Activated CD4-positive, alpha-beta T cell treated with anti-CD3 and anti-CD28 coated beads, Interleukin-2, amount 10 ng/mL, durations not matched to agents 24 days and 14 days (primary cell): ENCODE measurements around the gene CARD8. TPM values are rescaled to one million over a fixed set of nuclear protein-coding genes. Genes with fewer than 3 reads are reported as not detected.
"Not testable (repeated sequence)": the region's sequence is repeated elsewhere in the genome, so short reads cannot be mapped to it uniquely, and the experiment has no call there.

Source experiments
- DNase-seq: peaks from one replicate; pipeline ENCODE4 v3.0.0; 2022
- H3K27ac Mint-ChIP-seq: one replicate; pipeline ENCODE4 v1.8.0; 2022; ENCODE audit warnings: mild to moderate bottlenecking, mixed read lengths
- H3K27me3 Mint-ChIP-seq: one replicate; pipeline ENCODE4 v1.8.0; 2022; ENCODE audit warnings: mixed read lengths
- H3K36me3 Mint-ChIP-seq: one replicate; pipeline ENCODE4 v1.8.0; 2022; ENCODE audit warnings: low read depth, mild to moderate bottlenecking, mixed read lengths
- H3K4me1 Mint-ChIP-seq: one replicate; pipeline ENCODE4 v1.8.0; 2021; ENCODE audit warnings: mixed read lengths
- H3K4me3 Mint-ChIP-seq: one replicate; pipeline ENCODE4 v1.8.0; 2022; ENCODE audit warnings: mild to moderate bottlenecking, moderate library complexity, mixed read lengths
- H3K9me3 Mint-ChIP-seq: one replicate; pipeline ENCODE4 v1.8.0; 2021; ENCODE audit warnings: mixed read lengths
- intact Hi-C: fragments of 100-400 bp; cut with micrococcal nuclease; formaldehyde crosslinking; loops from one replicate; pipeline ENCODE4 v1.15.1; 2023
- total RNA-seq: library from RNA; stranded (reverse); gene quantifications from 2 replicates; pipeline ENCODE4 v1.2.3, GENCODE V29; 2022

The CARD8 gene
- 125 and 127 TPM in 2 replicates for total RNA-seq

DNA sequence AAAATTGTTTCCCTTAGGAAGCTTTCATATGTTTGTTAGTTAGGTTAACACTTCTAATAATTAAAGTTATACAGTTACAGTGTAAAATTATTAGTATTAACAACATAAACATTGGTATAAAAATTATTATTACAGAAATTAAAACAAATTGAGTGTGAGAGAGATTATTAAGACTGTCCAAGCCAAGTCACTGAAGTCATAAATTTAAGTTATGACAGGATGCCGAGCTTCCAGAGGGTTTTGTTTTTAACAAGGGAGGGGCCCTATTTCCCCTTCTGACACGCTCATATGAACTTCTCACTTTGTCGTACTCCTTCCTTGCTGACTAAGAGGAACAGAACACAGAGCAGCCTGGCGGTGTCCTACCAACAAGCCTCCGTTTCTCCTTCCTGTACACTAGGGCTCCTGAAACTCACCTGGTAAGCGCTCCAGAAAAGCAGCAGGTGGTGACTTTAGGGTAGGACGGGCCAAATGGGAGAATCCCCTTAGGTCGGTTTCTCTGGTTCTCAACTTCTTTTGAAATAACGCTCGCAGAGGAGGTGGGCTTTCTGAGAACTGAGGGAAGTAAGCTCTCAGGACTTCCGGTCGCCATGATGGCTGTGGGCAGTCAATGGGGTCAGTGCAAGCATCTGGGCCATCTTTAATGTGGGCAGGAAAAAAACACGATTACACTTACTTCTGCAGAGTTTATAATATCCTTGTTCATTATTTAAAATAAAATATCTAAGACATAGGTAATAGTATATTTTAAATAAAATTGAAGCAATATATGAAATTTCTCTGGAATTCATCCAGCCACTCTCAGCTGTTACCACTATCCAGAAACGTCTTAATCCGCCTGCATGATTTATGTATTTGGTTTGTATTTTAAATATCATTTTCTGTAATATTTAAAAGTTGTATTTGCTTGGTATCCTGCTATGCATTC, at the start of gene CARD8:
Gene CARD8 (minus strand): TSS at position 537 of the 928 bp plus-strand sequence. CDS start 14,892 bp downstream, outside the sequence.
- intact Hi-C loops: no loop called here
- Mint-ChIP-seq H3K27ac (peak within 1 kb of the TSS; percentile 100), H3K36me3 (peaks cover 33% of the 10 kb centered on the region), H3K4me3 (peak within 1 kb of the TSS; percentile 96), H3K27me3 (no peaks in the 10 kb centered on the region), H3K9me3 (no peaks in the 10 kb centered on the region), H3K4me1 (peaks cover 57% of the 10 kb centered on the region)
- peak; percentile 95 for DNase-seq

GRCh38 chr19:48303866-48304265, 48.2 kb upstream of the CARD8 start:
- no peak overlapping the region for H3K27ac Mint-ChIP-seq
- intact Hi-C loops: no loop called here
- H3K9me3 Mint-ChIP-seq: no peaks in the 10 kb centered on the region
- no peak for DNase-seq
- no peak overlapping the region for H3K4me3 Mint-ChIP-seq
- H3K4me1 Mint-ChIP-seq: no peaks in the 10 kb centered on the region
- no peaks in the 10 kb centered on the region for H3K36me3 Mint-ChIP-seq
- peaks cover 7% of the 10 kb centered on the region for H3K27me3 Mint-ChIP-seq

DNA sequence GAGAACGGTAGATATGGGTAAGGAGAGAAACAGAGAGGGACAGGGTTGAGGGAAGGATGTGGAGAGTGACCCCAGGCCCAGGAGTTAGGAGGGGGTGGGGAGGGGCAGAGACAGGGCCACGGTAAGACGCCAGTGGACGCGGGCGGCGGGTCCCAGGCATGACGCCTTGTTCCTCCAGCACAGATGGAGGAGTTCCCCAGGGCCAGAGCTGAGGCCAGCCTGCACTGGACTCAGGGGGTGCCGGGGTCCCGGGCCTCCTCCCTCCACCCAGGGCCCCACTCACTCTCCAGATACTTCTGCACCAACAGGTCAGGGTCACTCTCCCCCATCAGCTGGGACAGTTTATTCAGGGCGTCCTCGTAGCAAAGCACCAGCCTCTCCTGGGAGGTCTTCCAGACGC, 47.7 kb upstream of the CARD8 start:
- H3K27me3 Mint-ChIP-seq: peaks cover 7% of the 10 kb centered on the region
- no peaks in the 10 kb centered on the region for H3K36me3 Mint-ChIP-seq
- H3K9me3 Mint-ChIP-seq: no peaks in the 10 kb centered on the region
- intact Hi-C loops: no loop called here
- DNase-seq: no peak
- no peak overlapping the region for H3K27ac Mint-ChIP-seq
- no peak overlapping the region for H3K4me3 Mint-ChIP-seq
- H3K4me1 Mint-ChIP-seq: no peaks in the 10 kb centered on the region

DNA sequence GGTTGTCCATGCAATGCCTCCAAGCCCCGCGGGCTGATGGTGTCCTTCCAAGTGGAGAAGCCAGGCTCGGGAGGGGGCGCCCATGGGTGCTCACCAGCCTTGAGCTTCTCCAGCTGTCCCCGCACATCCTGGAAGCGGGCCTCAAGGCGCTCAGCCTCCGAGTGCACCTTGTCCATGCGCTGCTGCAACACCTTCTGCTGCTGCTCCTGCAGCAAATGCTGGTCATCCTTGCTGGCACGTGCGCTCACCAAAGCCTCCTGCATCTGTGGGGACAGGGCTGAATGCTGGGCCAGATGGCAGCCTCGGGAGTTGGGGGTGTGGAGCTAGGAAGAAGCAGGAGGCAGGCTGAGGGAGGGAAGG, 46.9 kb upstream of the CARD8 start:
- Mint-ChIP-seq H3K4me3 (no peak overlapping the region), H3K27ac (no peak overlapping the region), H3K9me3 (no peaks in the 10 kb centered on the region), H3K27me3 (peaks cover 7% of the 10 kb centered on the region), H3K36me3 (no peaks in the 10 kb centered on the region), H3K4me1 (no peaks in the 10 kb centered on the region)
- intact Hi-C loops: no loop called here
- DNase-seq: no peak

GRCh38 chr19:48301886-48302599, 46.3 kb upstream of the CARD8 start:
- H3K27me3 Mint-ChIP-seq: peaks cover 7% of the 10 kb centered on the region
- no peak for DNase-seq
- H3K4me1 Mint-ChIP-seq: no peaks in the 10 kb centered on the region
- intact Hi-C loops: no loop called here
- H3K27ac Mint-ChIP-seq: no peak overlapping the region
- no peaks in the 10 kb centered on the region for H3K9me3 Mint-ChIP-seq
- H3K4me3 Mint-ChIP-seq: no peak overlapping the region
- no peaks in the 10 kb centered on the region for H3K36me3 Mint-ChIP-seq

DNA sequence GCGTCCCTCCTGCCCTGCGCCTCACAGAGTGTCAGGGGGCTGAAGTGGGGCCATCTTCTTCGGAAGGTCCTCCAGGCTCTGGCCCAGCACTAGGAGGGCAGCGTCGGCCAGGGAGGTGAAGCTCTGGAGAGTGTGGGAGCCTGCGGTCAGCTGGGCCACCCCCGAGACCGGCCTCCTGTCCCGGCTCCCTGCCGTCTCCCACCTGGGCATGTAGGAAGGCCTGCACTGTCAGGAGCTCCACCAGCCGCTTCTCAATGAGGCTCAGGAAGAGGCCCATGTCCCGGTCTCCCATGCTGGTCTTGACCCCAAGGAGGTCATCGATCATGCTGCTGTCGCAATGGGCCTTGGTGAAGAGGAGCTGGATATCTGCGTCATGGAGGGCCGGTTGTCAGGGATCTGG, 42.3 kb upstream of the CARD8 start:
- Mint-ChIP-seq H3K27me3 (no peaks in the 10 kb centered on the region), H3K9me3 (no peaks in the 10 kb centered on the region), H3K4me3 (no peak overlapping the region), H3K4me1 (no peaks in the 10 kb centered on the region), H3K36me3 (no peaks in the 10 kb centered on the region), H3K27ac (no peak overlapping the region)
- intact Hi-C loops: no loop called here
- no peak for DNase-seq

DNA sequence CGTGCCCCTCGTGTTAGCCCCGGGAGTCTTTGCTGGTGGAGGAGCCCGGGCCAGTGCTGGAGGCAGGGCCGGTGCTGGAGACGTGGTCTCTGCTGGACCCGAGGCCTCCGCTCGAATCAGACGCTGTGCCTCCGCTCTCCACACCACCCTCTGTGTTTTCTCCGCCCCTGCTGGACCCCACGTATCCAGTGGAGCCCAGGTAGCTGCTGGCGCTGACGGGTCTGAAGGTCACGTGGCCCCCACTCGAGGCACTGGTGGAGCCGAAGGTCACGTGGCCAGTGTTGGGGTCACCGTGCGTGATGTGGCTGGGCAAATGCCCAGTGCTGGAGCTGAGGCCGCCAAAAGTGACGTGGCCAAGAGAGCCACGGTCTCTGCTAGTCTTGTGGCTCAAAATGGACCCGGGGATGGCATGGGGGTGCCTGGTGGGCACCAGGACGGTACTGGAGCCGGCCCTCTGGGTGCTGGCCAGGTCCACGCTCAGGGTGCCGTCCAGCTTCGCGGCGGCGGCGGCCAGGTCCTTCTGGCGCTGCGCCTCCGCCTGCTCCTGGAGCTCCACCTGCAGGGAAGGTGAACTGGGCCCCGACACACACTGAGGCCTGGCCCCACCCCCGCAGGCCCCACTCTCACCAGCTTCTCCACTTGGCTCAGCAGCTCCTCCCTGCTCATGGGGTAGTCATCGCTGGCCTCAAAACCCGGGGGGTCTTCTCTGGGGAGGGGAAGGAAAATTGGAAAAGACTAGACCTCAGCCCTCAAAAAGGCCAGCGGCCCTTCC, 41.4 kb upstream of the CARD8 start:
- Mint-ChIP-seq H3K4me3 (no peak overlapping the region), H3K27ac (no peak overlapping the region), H3K4me1 (no peaks in the 10 kb centered on the region), H3K9me3 (no peaks in the 10 kb centered on the region), H3K27me3 (no peaks in the 10 kb centered on the region), H3K36me3 (no peaks in the 10 kb centered on the region)
- no peak for DNase-seq
- intact Hi-C loops: no loop called here

GRCh38 chr19:48295458-48295857, 39.7 kb upstream of the CARD8 start:
- H3K36me3 Mint-ChIP-seq: no peaks in the 10 kb centered on the region
- no peak for DNase-seq
- peaks cover 7% of the 10 kb centered on the region for H3K4me1 Mint-ChIP-seq
- no peak overlapping the region for H3K4me3 Mint-ChIP-seq
- no peaks in the 10 kb centered on the region for H3K9me3 Mint-ChIP-seq
- H3K27ac Mint-ChIP-seq: no peak overlapping the region
- peaks cover 3% of the 10 kb centered on the region for H3K27me3 Mint-ChIP-seq
- intact Hi-C loops: no loop called here

GRCh38 chr19:48292798-48293197, 37.1 kb upstream of the CARD8 start:
- H3K27ac Mint-ChIP-seq: no peak overlapping the region
- H3K4me3 Mint-ChIP-seq: no peak overlapping the region
- intact Hi-C loops: no loop called here
- H3K4me1 Mint-ChIP-seq: peaks cover 7% of the 10 kb centered on the region
- peaks cover 5% of the 10 kb centered on the region for H3K27me3 Mint-ChIP-seq
- H3K9me3 Mint-ChIP-seq: no peaks in the 10 kb centered on the region
- no peaks in the 10 kb centered on the region for H3K36me3 Mint-ChIP-seq
- DNase-seq: no peak

DNA sequence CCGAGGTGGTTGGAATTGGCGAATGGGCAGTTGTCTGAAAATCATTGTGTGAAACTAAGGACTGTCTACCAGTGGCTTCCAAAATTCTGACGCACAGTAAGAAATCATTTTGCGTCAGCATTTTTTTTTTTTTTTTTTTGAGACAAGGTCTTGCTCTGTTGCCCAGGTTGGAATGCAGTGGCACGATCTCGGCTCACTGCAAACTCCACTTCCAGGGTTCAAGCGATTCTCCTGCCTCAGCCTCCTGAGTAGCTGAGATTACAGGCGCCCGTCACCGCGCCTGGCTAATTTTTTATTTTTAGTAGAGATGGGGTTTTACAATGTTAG, 35.7 kb upstream of the CARD8 start:
- H3K27me3 Mint-ChIP-seq, DNase-seq, H3K27ac Mint-ChIP-seq, H3K9me3 Mint-ChIP-seq, H3K4me1 Mint-ChIP-seq, H3K36me3 Mint-ChIP-seq: not testable (repeated sequence)
- peak overlapping the region; percentile 86 for H3K4me3 Mint-ChIP-seq
- intact Hi-C loops: loop anchor here (1.0 kb wide), 1 partner anchor 24 kb away; no protein-coding TSS in a partner anchor

DNA sequence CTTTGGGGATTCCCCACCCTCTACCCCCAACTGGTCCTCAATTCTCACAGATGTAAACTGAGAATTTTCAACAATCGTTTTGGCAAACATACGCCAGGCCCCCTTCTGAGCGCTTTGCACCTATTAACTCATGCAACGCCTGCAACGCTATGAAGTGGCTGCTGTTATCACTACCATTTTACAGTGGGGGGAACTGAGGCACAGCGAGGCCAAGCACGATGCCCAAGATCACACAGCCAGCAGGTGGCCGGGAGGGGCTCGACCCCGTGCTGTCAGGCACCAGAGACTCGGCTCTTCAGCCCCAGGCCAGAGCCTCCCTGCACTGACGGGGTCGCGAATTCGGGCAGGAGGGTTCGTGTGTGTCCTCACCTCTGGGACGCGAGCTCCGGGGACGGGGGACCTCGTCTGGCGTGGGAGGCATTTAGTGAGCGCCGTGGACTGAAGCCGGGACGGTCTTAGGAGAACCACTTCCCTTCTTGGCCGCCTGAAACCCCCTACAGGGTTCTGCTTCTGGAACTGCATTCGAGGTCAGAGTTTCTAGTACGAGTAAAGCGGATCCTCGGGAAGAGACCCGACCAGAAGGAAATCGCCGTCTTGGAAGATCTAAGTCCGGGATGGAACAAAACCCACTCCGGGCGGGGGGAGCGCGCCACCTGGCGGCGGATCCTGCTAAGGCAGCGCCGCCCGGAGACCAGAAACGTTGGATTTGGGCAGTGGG, 35.2 kb upstream of the CARD8 start:
- intact Hi-C loops: loop anchor here (1.0 kb wide), 1 partner anchor 24 kb away; no protein-coding TSS in a partner anchor
- H3K27ac Mint-ChIP-seq: no peak overlapping the region

GRCh38 chr19:48290401-48290770, 34.7 kb upstream of the CARD8 start:
- H3K4me3 Mint-ChIP-seq: no peak overlapping the region

More for the DNA sequence above, 35.2 kb upstream of the CARD8 start:
- no peaks in the 10 kb centered on the region for H3K36me3 Mint-ChIP-seq
- peaks cover 7% of the 10 kb centered on the region for H3K9me3 Mint-ChIP-seq
- H3K27me3 Mint-ChIP-seq: peaks cover 8% of the 10 kb centered on the region
- H3K4me3 Mint-ChIP-seq: peak overlapping the region; percentile 86
- peaks cover 7% of the 10 kb centered on the region for H3K4me1 Mint-ChIP-seq
- DNase-seq: peak; percentile 90

GRCh38 chr19:48287748-48288147, 32.0 kb upstream of the CARD8 start:
- H3K9me3 Mint-ChIP-seq: peaks cover 12% of the 10 kb centered on the region
- DNase-seq: no peak
- intact Hi-C loops: no loop called here
- peaks cover 3% of the 10 kb centered on the region for H3K36me3 Mint-ChIP-seq
- H3K27ac Mint-ChIP-seq: no peak overlapping the region
- peaks cover 8% of the 10 kb centered on the region for H3K27me3 Mint-ChIP-seq
- H3K4me1 Mint-ChIP-seq: peaks cover 7% of the 10 kb centered on the region
- no peak overlapping the region for H3K4me3 Mint-ChIP-seq

More at GRCh38 chr19:48290401-48290770, 34.7 kb upstream of the CARD8 start:
- intact Hi-C loops: no loop called here
- DNase-seq: no peak
- peaks cover 8% of the 10 kb centered on the region for H3K27me3 Mint-ChIP-seq
- no peak overlapping the region for H3K27ac Mint-ChIP-seq
- no peaks in the 10 kb centered on the region for H3K36me3 Mint-ChIP-seq
- H3K4me1 Mint-ChIP-seq: peaks cover 7% of the 10 kb centered on the region
- peaks cover 7% of the 10 kb centered on the region for H3K9me3 Mint-ChIP-seq
